GM19193 (cell line): ENCODE results near the gene CBX5.

Experiments used
- POLR2A ChIP-seq: IDR thresholded peaks from 4 replicates; pipeline ENCODE4 v1.6.1; 2011; ENCODE audit not compliant: insufficient read depth, insufficient read length; ENCODE audit errors: extremely low read depth

The CBX5 gene

GRCh38 chr12:54220567-54220966, 59.4 kb downstream of the CBX5 start:
- TF ChIP-seq POLR2A: no peak

GRCh38 chr12:54220092-54220557, 59.8 kb downstream of the CBX5 start:
- TF ChIP-seq POLR2A: no peak

- TF ChIP-seq POLR2A: peak; percentile 56
Observed at GRCh38 chr12:54217774-54218241, 62.1 kb downstream of the CBX5 start.

- peak; percentile 27 for TF ChIP-seq POLR2A
Observed at GRCh38 chr12:54216797-54217661, 62.9 kb downstream of the CBX5 start.

DNA sequence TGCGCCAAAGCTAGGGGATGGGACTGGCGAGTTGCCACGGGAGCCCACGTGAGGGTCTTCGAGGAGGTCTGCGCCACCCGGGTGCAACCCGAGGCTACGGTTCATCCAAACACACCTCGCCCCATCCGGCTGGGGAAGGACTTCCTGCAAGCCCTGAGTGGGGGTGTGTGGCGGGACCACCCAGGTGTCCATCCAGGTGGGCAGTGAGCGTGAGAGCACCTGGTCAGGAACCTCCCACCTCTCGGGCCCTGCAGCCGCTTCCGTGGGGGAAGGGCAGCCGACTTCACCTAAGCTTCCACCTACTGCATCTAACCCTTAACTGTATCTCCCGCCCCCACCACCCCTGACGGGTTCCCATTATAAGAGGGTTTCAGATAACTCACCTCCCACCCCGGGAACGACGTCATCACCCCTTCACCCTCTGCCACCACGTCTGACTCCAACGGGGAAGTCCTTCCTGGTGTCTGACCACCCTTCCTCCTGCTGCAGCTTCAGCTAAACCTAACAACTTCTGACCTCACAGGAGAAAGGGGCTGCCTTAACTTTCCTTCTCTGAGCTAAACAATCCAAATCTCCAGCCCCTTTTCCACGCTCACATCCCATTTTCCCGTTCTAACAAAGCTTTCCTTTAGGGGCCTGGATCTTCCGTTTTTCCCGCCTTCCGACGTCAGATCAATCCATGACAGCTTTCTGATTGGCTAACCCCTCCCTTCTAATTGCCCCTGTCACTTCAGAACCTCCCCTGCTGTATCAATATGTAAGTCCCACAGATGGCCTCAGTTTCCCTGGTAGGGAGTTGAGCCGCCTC, 63.7 kb downstream of the CBX5 start:
- no peak for TF ChIP-seq POLR2A

GRCh38 chr12:54214553-54215406, 65.1 kb downstream of the CBX5 start:
- no peak for TF ChIP-seq POLR2A

GRCh38 chr12:54213079-54213478, 66.8 kb downstream of the CBX5 start:
- TF ChIP-seq POLR2A: no peak

DNA sequence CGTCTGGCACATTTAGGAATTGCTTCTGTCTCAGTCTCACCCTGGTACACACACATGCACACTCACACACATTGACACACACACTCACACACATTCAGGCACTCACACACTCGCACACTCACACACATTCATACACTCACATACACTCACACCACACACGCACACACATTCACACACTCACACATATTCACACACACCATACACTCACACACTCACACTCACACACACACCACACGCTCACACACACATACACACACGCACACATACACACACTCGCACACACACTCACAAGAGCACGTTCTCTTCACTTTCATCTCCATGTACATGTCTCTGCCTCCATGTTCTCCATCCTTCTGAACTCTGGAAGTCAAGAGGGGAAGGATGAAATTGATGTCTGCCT, 68.0 kb downstream of the CBX5 start:
- no peak for TF ChIP-seq POLR2A

- TF ChIP-seq POLR2A: no peak
Observed at GRCh38 chr12:54210400-54210790, 69.5 kb downstream of the CBX5 start.

- no peak for TF ChIP-seq POLR2A
Observed at GRCh38 chr12:54208591-54208990, 71.3 kb downstream of the CBX5 start.

DNA sequence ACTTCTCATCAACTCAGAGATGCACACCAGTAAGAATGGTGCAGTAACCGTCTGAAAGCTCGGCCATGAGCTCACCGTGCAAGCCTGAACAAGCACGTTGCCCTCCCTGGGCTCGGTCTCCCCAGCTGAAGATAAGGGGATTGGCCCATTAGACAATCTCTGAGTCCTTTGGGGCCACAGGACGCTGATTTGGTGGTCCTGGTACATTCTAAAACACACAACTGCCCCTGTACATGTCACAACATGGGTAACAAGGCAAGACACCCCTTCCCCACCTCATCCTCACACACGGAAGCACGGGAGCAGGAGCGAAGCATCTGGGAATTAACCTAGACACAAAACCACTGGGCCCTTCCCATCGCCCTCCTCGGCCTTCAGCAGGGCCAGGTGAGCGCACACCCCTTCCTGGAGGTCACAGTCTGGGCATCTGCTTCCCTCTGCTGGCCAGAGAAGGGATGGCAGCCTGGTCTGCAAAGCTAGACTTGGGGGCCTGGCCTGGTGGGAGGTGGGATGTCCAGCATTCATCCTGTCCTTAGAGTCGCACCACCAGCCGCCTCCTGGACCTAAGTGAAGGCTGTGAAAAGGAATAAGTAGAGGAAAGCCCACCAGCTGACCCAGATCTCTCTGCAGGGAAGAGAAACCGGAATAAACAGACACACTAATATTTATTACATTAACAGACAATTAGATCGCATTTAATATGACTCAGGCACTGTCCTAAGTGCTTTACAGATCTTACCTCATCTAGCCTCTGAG, 72.2 kb downstream of the CBX5 start:
- TF ChIP-seq POLR2A: no peak

DNA sequence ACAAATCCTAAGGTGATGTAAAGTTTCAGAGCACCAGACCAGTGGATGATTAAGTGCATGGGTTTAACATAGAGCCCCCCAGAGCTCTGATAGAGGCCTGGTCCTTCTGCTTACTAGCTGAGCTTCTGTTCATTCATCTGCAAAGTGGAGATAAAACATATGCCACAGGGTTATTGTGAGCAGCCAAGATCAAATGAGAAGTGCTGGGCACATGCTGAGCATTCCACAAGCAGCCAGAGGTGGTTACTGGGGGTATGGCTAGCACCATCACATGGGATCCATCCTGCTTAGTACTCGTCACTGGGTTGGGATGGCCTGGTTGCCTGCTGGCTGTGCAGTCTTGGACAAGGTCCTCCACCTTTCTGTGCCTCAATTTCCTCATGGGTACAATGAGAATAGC, 73.1 kb downstream of the CBX5 start:
- no peak for TF ChIP-seq POLR2A

DNA sequence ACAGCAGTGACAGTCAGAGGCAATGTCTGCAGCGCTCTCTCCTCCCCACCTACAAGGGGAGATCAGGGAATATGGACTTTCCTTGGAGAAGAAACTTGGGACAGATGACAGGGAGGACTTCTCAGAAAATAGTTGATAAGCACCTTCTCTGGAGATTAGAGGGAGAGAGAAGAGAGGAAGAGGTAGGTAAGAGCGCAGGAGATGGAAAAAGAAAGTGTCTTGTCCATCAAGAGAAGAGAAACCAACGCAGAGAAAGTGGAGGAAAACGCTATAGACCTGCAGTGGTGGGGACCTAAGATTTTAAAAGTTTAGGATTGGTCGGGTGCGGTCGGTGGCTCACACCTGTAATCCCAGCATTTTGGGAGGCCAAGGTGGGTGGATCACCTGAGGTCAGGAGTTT, 75.6 kb downstream of the CBX5 start:
- no peak for TF ChIP-seq POLR2A
